NCI-H345 treated with DMSO at 0.1 percent for 48 hours (cell line): ENCODE measurements around the gene CERS6.

Experiments used
- DNase-seq: peaks from one replicate; lab custom pipeline; 2025; ENCODE audit not compliant: unreplicated experiment; lab: John Stamatoyannopoulos, UW

CERS6 gene

GRCh38 chr2:168722592-168722991 is 266.5 kb downstream of the CERS6 start:
- no peak for DNase-seq

- no peak for DNase-seq
These were observed 267.3 kb downstream of the CERS6 start for GRCh38 chr2:168723275-168723899.

- no peak for DNase-seq
These were observed 270.3 kb downstream of the CERS6 start for GRCh38 chr2:168726375-168726774.

GRCh38 chr2:168727904-168728470 is 271.9 kb downstream of the CERS6 start:
- DNase-seq, result no peak

GRCh38 chr2:168729455-168729854 is 273.4 kb downstream of the CERS6 start:
- DNase-seq, result no peak

GRCh38 chr2:168730344-168730743 is 274.3 kb downstream of the CERS6 start:
- no peak for DNase-seq

GRCh38 chr2:168731002-168731401 is 274.9 kb downstream of the CERS6 start:
- no peak for DNase-seq

GRCh38 chr2:168731616-168732015 is 275.5 kb downstream of the CERS6 start:
- DNase-seq, result no peak

- DNase-seq, result peak; percentile 7
These were observed 276.0 kb downstream of the CERS6 start for GRCh38 chr2:168732100-168732499.

GRCh38 chr2:168732506-168732905 is 276.4 kb downstream of the CERS6 start:
- no peak for DNase-seq

- no peak for DNase-seq
These were observed 278.2 kb downstream of the CERS6 start for GRCh38 chr2:168734199-168734760.

GRCh38 chr2:168736649-168737445 is 280.8 kb downstream of the CERS6 start:
- DNase-seq, result no peak

GRCh38 chr2:168738062-168738461 is 282.0 kb downstream of the CERS6 start:
- DNase-seq, result no peak

- DNase-seq, result no peak
These were observed 284.3 kb downstream of the CERS6 start for GRCh38 chr2:168740360-168740759.

- DNase-seq, result no peak
These were observed 284.7 kb downstream of the CERS6 start for GRCh38 chr2:168740788-168741187.

GRCh38 chr2:168742258-168742932 is 286.3 kb downstream of the CERS6 start:
- no peak for DNase-seq

- no peak for DNase-seq
These were observed 288.8 kb downstream of the CERS6 start for GRCh38 chr2:168744844-168745243.

- no peak for DNase-seq
These were observed 292.4 kb downstream of the CERS6 start for GRCh38 chr2:168748461-168748860.

GRCh38 chr2:168749297-168749696 is 293.2 kb downstream of the CERS6 start:
- DNase-seq, result no peak

- DNase-seq, result no peak
These were observed 295.1 kb downstream of the CERS6 start for GRCh38 chr2:168751104-168751740.

- no peak for DNase-seq
These were observed 296.3 kb downstream of the CERS6 start for GRCh38 chr2:168752361-168752760.
